ENCODE measurements around the gene NARS2. TPM values are rescaled to one million over a fixed set of nuclear protein-coding genes. Genes with fewer than 3 reads are reported as not detected.
"Not testable (repeated sequence)": the region's sequence is repeated elsewhere in the genome, so short reads cannot be mapped to it uniquely, and the experiment has no call there.

The NARS2 gene
- total RNA-seq, 4 donors from 2014 or later = 9.2 to 39.9 (median 19.6) TPM

GRCh38 chr11:78603792-78604191 is 29.1 kb upstream of the NARS2 start:
- Histone ChIP-seq H3K9me3 (no peaks in the 10 kb centered on the region), H3K27me3 (no peaks in the 10 kb centered on the region), H3K36me3 (no peaks in the 10 kb centered on the region), H3K27ac (no peak overlapping the region), H3K4me3 (no peak overlapping the region), H3K4me1 (no peaks in the 10 kb centered on the region)
- TF ChIP-seq CTCF (IDR thresholded peaks at IDR 0.05) (no peak), POLR2A (IDR thresholded peaks at IDR 0.05) (no peak)
- intact Hi-C loops (cut with DNase I; ENCODE audit: low total_unique reads) = no loop called here
- DNase-seq = no peak

GRCh38 chr11:78602771-78603170 is 28.1 kb upstream of the NARS2 start:
- intact Hi-C loops (cut with DNase I; ENCODE audit: low total_unique reads); H3K4me3 ChIP-seq; H3K9me3 ChIP-seq; H3K27ac ChIP-seq; H3K36me3 ChIP-seq; H3K27me3 ChIP-seq; DNase-seq; H3K4me1 ChIP-seq: not testable (repeated sequence)

GRCh38 chr11:78601066-78601465 is 26.4 kb upstream of the NARS2 start:
- H3K4me1 ChIP-seq; H3K27me3 ChIP-seq; H3K27ac ChIP-seq; H3K4me3 ChIP-seq; H3K9me3 ChIP-seq; intact Hi-C loops (cut with DNase I; ENCODE audit: low total_unique reads); H3K36me3 ChIP-seq; DNase-seq: not testable (repeated sequence)

- H3K4me3 ChIP-seq; H3K9me3 ChIP-seq; DNase-seq; H3K27me3 ChIP-seq; H3K36me3 ChIP-seq; intact Hi-C loops (cut with DNase I; ENCODE audit: low total_unique reads); H3K27ac ChIP-seq; H3K4me1 ChIP-seq: not testable (repeated sequence)
Observed at GRCh38 chr11:78597579-78597978, 22.9 kb upstream of the NARS2 start.

GRCh38 chr11:78595436-78596130 is 20.9 kb upstream of the NARS2 start:
- intact Hi-C loops (cut with DNase I; ENCODE audit: low total_unique reads) = no loop called here
- Histone ChIP-seq H3K4me3 (no peak overlapping the region), H3K27ac (peak overlapping the region; percentile 7 to 69), H3K36me3 (no peaks in the 10 kb centered on the region), H3K4me1 (no peaks in the 10 kb centered on the region), H3K9me3 (no peaks in the 10 kb centered on the region), H3K27me3 (no peaks in the 10 kb centered on the region)
- TF ChIP-seq CTCF (IDR thresholded peaks at IDR 0.05) (no peak), POLR2A (IDR thresholded peaks at IDR 0.05) (no peak)
- DNase-seq = peak; percentile 34 to 53

GRCh38 chr11:78594814-78595213 is 20.1 kb upstream of the NARS2 start:
- no peak for TF ChIP-seq POLR2A (IDR thresholded peaks at IDR 0.05)
- no peak for TF ChIP-seq CTCF (IDR thresholded peaks at IDR 0.05)
- Histone ChIP-seq H3K4me1 (no peaks in the 10 kb centered on the region), H3K4me3 (no peak overlapping the region), H3K9me3 (no peaks in the 10 kb centered on the region), H3K27me3 (no peaks in the 10 kb centered on the region), H3K27ac (peak overlapping the region; percentile 7 to 69), H3K36me3 (no peaks in the 10 kb centered on the region)
- intact Hi-C loops (cut with DNase I; ENCODE audit: low total_unique reads) = no loop called here
- DNase-seq = no peak

GRCh38 chr11:78588517-78588916 is 13.9 kb upstream of the NARS2 start:
- H3K36me3 ChIP-seq = no peaks in the 10 kb centered on the region
- H3K4me1 ChIP-seq = no peaks in the 10 kb centered on the region
- no peak for DNase-seq
- TF ChIP-seq CTCF (IDR thresholded peaks at IDR 0.05) (no peak), POLR2A (IDR thresholded peaks at IDR 0.05) (no peak)
- intact Hi-C loops (cut with DNase I; ENCODE audit: low total_unique reads) = no loop called here
- peaks cover 0 to 10% of the 10 kb centered on the region in 2 donors for H3K9me3 ChIP-seq
- no peak overlapping the region for H3K4me3 ChIP-seq
- H3K27ac ChIP-seq = no peak overlapping the region
- H3K27me3 ChIP-seq = no peaks in the 10 kb centered on the region
